T-helper 1 cell treated with Interleukin-12 subunit alpha and Interleukin-12 subunit beta and Interleukin-4 antibody, amounts not matched to agents 30 ng/mL and 1 ng/mL, for 36 hours (primary cell): ENCODE data around the gene KCTD4. TPM values are rescaled to one million over a fixed set of nuclear protein-coding genes. Genes with fewer than 3 reads are reported as not detected.
"Not testable (repeated sequence)": the region's sequence is repeated elsewhere in the genome, so short reads cannot be mapped to it uniquely, and the experiment has no call there.

Experiments
- intact Hi-C: fragments of 100-400 bp; cut with micrococcal nuclease; formaldehyde crosslinking; loops from one replicate; pipeline ENCODE4 v1.15.1; 2024
- total RNA-seq: library from RNA; stranded (reverse); gene quantifications from 2 replicates; pipeline ENCODE4 v1.2.3, GENCODE V29; 2022

KCTD4 gene
- not detected in 2 replicates for total RNA-seq

DNA sequence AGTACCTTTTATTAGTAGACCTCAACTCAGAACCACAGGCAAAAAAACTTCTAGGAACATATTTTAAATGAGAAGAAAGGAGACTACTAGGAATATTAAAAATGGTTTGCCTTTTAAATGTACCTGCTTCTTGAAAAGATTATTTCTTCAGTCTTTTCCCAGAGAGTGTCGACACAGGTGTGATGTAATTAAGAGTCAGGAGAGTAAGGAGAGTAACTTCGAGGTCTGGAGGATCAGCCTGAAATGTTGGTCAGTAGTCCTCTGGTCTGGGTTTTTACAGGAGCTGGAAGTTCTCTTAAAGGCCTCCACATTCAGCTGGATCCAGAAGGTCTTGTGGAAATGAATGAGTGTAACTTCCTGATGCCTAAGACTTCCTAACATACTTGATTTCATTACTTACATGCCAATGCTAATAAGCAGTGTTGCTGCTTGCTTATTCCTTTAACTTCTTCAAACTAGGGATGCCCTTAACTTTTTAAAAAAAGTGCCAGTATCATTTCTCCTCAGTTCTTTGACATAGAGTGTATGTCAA lies at the start of gene KCTD4:
Gene KCTD4 (minus strand): TSS at position 345 of the 532 bp plus-strand sequence. CDS start 6,478 bp downstream, outside the sequence.
- intact Hi-C loops: no loop called here

- intact Hi-C loops: no loop called here
Measured at GRCh38 chr13:45249662-45250061, 48.8 kb upstream of the KCTD4 start.

- intact Hi-C loops: not testable (repeated sequence)
Measured at GRCh38 chr13:45244736-45245135, 43.9 kb upstream of the KCTD4 start.

- intact Hi-C loops: no loop called here
Measured at GRCh38 chr13:45243077-45243476, 42.2 kb upstream of the KCTD4 start.

GRCh38 chr13:45242524-45242923 lies 41.7 kb upstream of the KCTD4 start:
- intact Hi-C loops: no loop called here

GRCh38 chr13:45242070-45242469 lies 41.2 kb upstream of the KCTD4 start:
- intact Hi-C loops: no loop called here

GRCh38 chr13:45240143-45240542 lies 39.3 kb upstream of the KCTD4 start:
- intact Hi-C loops: no loop called here

- intact Hi-C loops: no loop called here
Measured at GRCh38 chr13:45238945-45239795, 38.3 kb upstream of the KCTD4 start.

GRCh38 chr13:45232591-45232990 lies 31.7 kb upstream of the KCTD4 start:
- intact Hi-C loops: no loop called here

DNA sequence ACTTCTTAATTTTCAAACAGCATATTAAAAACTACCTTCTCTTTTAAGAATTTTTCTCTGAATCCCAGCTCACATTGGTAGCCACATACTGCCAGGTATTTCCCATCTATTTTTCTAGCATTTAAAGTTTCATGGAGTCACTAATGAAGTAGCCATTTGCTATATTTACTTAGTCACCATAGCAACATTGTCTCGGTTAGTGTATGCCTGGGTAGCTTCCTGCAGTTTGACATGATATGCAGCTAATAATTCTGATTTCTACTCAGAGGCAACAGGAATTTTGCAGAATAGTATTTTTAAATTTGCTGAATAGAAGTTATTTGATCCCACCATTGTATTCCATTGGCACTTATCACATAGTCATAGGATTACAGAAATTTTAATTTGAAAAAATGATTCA lies 30.9 kb upstream of the KCTD4 start:
- intact Hi-C loops: no loop called here

DNA sequence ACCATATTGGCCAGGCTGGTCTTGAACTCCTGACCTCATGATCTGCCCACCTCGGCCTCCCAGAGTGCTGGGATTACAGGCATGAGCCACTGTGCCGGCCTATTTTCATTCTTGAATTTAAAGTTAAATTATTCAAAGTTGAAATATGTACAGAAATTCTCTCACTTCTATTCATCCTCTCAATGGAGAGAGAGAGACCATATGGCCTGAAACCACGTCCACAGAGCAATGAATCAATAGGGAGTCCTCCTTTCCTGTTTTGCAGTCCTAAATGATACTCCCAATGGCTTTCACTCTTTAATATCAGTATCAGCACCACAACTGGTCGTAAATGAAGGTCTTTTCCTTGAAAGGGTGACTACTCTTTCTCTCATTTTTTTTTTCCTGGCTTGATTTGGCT lies 30.5 kb upstream of the KCTD4 start:
- intact Hi-C loops: no loop called here

- intact Hi-C loops: no loop called here
Measured at GRCh38 chr13:45229172-45229571, 28.3 kb upstream of the KCTD4 start.

DNA sequence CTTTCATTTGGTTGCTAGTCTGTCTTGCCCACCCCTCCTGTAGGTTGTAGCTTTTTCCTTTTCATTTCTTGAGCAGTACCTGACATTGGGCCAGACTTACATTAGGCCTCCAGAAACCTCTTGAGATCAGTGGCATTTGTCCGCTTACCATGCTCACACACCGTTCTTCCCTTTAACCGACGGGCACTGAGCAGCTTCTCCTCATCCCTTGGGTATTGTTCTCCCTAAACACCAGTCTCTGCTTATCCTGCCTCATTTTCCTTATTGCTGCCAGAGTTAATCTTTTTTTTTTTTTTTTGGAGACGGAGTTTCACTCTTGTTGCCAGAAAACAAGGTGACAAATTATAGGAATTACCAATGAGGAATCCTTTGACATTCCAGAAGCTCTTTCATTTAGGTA lies 27.2 kb upstream of the KCTD4 start:
- intact Hi-C loops: no loop called here

- intact Hi-C loops: no loop called here
Measured at GRCh38 chr13:45226024-45226423, 25.2 kb upstream of the KCTD4 start.

DNA sequence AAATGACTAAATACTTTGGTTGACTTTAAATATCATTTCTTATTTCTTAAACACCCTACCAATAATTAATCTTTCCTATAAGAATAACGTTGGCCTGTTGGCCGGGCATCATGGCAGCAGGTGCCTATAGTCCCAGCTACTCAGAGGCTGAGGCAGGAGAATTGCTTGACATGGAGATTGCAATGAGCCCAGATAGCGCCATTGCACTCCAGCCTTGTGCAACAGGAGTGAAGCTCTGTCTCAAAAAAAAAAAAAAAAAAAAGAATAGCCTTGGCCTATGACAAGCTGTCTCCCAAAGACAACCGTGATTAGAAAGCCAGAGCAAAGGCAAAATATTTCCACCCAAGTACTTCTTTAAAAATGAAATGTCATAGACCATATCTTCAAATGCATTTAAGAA lies 24.5 kb upstream of the KCTD4 start:
- intact Hi-C loops: no loop called here

GRCh38 chr13:45224176-45224575 lies 23.3 kb upstream of the KCTD4 start:
- intact Hi-C loops: no loop called here

DNA sequence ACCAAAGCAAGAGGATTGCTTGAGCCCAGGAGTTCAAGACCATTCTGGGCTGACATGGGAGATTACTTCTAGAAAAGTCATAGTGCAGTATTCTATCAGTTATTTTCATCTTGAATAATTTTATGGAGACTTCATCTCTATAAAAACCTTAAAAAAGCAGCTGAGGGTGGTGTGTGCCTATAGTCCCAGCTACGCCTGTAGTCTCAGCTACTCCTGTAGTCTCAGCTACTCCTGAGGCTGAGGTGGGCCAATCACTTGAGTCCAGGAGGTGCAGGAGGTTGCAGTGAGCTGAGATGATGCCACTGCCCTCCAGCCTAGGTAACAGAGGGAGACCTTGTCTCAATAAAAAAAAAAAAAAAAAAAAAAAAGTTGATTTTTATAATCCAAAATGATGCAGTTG lies 22.1 kb upstream of the KCTD4 start:
- intact Hi-C loops: no loop called here

DNA sequence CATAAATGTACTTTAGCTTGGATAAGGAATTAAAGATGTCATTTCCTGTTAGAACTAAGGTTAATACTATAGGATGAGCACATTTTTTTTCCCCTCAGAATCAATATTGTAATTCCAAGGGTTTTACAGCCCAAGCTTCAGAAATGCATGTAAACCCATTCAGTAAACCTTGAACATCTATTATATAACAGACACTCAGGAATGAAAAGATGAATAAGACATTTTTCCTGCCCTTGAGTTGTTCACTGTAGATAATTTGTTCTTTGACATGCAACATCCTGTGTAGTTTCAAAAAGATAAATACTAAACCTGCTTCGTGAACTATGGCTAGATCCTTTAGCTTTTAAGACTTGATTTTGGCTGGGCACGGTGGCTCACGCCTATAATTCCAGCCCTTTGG lies 21.7 kb upstream of the KCTD4 start:
- intact Hi-C loops: no loop called here

DNA sequence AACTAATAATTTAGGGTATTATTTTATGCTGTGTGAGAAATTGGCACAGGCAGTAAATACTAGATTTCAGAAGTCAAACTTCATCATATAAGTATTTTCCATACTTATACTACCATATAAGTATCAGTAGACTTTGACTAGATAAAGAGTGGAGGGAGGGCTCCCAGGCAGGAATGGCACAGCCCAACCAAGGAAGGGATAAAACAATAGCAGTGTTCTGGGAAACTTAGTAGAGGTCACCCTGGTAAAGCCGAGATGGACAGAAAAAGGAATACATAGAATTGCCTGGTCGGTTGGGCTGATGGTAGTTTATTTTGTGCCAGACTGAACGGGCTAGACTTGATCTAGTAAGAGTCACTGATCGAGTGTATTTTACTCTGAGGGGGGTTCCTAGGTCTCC lies 19.6 kb upstream of the KCTD4 start:
- intact Hi-C loops: no loop called here

DNA sequence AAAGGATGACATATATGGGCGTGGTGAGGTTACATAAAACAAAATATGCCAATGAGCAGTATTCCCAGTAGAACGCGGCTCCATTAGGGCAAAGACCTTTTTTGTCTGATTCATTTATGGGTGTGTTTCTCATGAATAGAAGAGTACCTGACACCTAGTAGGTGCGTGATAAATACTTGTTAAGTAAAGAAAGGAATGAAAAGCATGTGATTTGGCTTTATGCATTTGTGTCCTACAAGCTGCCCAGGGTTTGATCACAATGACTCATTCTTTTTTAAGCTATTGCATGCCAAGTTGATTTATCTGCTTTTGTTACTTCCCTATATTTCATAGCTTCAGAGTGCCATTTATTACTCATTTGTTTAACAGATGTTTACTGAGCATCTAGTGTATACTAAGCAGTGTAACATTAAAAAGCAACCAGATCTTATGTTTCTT lies 19.1 kb upstream of the KCTD4 start:
- intact Hi-C loops: no loop called here

DNA sequence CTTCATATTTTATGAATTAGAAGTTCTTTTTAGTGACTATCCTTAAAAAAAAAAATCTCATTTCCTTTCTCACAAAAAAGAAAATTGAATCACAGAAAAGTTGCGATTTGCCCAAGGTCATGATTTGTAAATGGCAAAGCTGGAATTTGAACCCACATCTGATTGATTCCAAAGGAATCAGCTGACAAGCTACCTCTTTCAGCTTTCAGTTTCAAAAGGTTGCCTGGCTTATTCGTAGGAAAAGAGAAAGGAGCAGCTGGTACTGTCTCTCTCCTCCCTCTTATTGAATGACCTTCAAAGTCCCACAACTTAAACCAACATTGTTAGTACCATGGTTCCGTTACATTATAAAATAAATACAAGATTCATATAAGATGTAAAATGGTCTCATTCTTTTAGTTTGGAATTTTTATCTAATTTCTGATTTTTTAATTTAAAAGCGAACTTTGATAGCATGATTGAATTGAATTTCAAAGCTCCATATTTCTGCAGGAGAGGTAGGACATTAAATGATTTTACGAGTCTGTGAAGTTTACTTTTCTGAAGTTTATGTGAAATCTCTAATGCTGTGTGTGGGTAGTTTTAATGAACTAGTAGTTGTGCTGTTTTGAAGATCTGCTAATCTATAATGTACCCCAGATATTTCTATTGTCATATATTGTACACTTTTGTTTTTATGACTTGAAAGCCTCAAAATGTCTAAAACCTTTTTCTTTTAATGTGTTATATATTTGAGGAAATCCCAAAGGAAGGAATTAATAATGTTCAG lies 18.5 kb upstream of the KCTD4 start:
- intact Hi-C loops: no loop called here

GRCh38 chr13:45218689-45219088 lies 17.8 kb upstream of the KCTD4 start:
- intact Hi-C loops: no loop called here
